Activated CD8-positive, alpha-beta memory T cell treated with anti-CD3 and anti-CD28 coated beads for 48 hours (primary cell): ENCODE data around the gene IQCE.
"Not testable (repeated sequence)": the region's sequence is repeated elsewhere in the genome, so short reads cannot be mapped to it uniquely, and the experiment has no call there.

Source experiments
- DNase-seq, 3 experiments: peaks; one replicate each; pipeline ENCODE4 v3.0.0-alpha.2; 2020; ENCODE audit warnings: low read depth in 2 of 3, low spot score in 2 of 3

Gene IQCE

DNA sequence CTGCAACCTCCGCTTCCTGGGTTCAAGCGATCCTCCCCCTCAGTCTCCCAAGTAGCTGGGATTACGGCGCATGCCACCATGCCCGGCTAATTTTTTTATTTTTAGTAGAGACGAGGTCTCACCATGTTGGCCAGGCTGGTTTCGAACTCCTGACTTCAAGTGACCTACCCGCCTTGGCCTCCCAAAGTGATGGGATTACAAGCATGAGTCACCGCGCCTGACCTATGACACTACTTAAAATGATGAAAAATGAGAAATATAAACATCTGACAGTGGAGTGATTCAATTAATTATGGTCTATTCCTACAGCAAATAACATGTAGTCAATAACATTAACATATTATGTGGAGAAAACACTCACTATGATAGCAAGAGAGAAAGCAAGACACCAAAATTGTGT lies 5.7 kb upstream of the IQCE start:
- no peak for DNase-seq

DNA sequence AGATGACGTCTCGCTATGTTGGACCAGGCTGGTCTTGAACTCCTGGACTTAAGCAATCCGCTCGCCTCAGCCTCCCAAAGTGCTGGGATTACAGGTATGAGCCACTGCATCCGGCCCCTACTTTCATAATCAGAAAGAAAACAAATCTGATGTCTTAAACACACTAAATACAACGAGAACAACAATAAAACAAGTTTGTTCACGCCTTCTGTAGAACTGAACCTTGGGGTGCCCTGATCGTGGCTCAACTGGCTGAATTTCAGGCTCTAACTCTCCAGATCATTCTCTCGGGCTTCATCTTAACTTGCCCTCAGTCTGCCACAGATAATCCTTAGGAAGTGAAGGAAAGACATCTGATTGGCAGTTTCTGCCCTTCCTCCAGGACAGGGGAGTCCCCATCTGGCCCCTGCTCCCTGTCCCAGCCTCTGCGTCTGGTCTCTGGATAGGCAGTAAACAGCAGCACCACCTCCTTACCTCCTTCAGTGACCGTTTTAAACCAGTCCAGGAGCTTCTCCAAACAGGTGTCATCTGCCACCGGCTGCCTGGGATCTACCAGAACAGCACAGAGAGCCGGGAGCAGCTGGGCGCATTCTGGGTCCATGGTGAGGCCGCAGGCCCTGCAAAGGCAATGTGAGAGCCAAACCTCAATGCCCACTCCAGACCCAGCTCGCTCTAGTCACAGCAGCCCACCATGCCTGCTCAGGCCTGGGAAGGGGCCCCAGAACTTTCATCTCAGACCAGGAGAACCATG lies 4.8 kb upstream of the IQCE start:
- no peak for DNase-seq

DNA sequence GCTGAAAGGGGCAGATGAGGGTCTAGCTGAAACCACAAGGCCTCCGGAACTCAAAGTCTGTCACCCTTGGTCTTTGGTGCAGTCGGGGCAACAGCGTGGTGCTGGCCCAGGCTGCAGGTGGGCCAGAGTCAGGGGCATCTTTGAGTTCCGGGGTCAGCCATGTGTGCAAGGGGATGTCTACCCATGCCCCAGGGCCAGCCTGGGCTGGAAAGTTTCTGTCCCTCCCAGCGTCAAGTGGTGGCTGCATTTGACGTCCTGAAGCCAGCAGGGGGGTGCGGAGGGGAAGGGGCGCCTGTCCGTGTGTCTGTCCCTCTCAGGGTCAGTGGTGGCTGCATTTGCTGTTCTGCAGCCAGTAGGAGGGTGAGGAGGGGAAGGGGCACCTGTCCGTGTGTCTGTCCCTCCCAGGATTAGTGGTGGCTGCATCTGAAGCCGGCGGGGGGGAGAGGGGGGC lies 4.1 kb upstream of the IQCE start:
- no peak for DNase-seq

GRCh38 chr7:2555121-2556052 lies 3.4 kb upstream of the IQCE start, which contains the start of gene BRAT1:
BRAT1 (minus strand) TSS chr7:2555524; CDS start chr7:2554431, 1,093 bp downstream.
- DNase-seq, result peak; percentile 89 to 98 (median 96)

DNA sequence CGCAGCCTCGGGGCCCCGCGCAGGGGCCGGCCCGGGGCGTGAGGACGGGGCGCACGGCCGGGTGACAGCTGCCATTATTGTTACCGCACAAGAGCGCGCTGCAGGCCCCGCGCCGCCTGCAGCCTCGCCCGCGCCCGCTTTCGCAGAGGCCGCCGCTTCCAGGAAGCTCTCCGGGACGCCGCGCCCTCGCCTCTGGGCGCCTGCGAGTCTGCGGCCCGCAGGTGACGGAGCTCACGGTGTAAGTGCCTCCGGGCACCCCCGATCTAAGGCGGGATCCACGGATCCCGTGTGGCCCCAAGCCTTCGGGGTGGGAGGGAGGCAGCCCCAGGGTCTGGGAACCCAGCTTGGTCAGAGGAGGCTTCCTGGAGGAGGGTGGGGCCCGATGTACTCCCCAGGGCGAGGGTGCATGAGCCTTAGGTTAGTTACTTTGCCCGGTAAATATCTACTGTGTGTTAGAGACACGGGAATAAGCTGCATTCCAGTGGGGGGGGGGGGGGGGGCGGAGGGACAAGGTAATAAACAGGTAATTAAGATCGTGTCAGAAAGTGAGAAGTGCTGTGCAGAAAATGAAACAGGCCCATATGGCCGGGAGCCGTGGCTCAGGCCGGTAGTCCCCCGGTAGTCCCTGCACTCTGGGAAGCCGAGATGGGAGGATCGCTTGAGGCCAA lies 638 bp downstream of the IQCE start:
- no peak for DNase-seq

DNA sequence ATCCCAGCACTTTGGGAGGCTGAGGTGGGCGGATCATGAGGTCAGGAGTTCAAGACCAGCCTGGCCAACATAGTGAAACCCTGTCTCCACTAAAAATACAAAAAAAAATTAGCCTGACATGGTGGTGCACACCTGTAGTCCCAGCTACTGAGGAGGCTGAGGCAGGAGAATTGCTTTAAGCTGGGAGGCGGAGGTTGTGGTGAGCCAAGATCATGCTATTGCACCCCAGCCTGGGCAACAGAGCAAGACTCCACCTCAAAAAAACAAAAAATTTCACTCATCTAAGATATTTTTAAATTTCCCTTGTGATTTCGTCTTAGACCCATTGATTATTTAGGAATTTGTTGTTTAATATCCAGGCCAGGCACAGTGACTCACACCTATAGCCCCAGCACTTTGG lies 5.2 kb downstream of the IQCE start:
- not testable (repeated sequence) for DNase-seq

DNA sequence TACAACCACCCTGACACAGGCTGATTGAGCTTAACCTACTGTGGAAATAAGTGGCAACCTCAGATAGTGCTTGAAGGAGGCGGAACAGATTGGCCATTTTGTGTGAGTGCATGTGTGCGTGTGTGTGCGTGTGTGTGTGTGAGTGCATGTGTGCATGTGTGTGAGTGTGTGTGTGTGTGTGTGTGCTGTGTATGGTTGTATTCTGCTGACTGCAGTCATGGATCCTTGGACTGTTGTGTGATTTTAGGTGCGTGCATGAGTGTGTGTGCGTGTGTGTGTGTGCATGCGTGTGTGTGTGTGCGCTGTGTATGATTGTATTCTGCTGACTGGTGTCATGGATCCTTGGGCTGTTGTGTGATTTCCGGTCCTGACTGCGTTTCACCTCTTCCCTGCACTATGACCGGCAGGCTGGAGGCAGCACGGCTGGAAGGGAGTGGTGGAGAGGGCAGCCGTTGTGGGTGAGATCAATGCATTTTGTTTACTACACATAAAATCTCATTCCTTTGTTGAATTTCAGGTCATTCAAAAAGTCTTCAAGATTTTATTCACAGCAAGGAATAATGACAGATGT lies 6.3 kb downstream of the IQCE start:
- no peak for DNase-seq

DNA sequence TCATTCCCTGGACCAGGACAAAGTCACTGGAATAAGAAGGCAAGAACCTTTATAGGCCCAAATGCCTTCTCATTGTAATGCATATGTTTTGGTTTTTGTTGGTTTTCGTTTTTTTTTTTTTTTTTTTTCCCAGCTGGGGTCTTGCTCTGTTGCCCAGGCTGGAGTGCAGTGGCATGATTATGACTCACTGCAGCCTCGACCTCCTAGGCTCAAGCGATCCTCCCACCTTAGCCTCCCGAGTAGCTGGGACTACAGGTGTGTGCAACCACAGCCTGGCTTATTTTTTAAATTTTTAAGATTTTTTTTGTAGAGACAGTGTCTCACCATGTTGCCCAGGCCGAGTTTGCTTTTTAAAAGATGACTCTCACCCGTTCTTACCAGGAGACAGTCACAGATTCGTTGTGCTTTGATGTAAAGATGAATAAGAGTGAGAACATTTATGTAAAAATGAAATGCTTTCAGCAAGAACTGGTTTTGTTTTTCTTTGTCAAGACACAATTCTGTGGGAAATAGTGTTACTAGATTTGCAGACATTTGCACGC lies 7.6 kb downstream of the IQCE start:
- DNase-seq, result no peak

DNA sequence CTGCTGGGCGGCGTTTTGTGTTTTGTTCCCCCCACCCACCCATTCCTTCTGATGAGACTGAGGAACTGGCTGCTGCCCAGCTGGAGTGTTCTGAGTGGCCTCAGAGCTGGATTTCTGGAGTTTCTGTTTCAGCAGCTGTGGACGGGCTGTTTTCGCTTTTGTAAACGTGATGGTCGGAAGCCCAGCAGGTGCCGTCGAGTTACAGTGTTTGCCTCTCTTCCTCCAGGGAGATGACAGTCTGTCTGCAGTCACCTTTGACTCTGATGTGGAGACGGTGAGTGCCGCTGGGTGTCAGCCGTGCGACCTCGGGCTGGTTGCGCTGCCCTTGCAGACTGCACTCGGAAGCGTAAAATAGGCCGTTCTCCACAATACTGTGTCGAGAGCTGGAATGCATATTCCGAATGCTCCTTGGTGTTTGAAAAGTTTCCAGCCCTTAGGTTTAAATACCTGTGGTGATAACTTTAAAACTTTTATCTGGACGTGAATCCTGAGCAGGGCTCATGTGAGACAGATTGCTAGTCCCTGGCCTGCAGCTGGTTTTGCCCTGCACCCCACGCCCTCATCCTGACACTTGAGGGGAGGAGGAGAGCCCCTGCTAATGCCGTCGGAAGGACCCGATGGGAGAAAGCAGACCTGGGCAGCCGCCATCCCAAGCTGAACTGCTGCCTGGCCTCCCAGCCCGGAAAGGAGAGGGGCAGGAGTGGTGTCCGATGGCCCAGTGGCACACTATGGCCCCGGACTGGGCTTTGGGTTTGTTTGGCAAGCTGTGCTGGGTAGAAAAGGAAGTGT lies 8.3 kb downstream of the IQCE start:
- no peak for DNase-seq

DNA sequence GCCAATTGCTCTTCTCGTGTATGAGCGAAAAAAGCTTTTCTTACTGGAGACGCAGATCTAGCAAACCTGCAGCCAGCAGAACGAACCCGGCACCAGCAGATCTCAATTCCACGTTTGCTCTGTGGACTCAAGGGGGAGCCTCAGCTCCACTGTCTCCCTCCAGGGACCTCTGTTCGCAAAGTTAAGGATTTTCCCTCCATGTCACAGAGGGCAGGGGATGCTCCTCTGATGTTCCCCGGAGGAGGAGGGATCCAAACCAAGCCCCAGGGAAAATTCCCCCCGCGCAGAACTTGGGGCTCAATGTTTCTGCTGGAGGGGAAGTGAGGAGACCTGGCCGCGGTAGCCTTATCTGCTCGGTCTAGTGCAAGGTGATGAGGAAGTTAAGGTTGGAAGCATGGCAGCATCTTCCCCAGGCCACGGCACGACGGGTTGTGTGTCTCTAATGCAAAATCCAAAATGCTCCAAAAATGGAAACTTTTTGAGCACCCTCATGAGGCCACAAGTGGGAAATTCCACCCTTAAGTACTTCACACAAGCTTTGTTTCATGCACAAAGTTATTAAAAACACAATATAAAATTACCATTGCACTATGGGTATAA lies 9.0 kb downstream of the IQCE start:
- DNase-seq, result no peak

DNA sequence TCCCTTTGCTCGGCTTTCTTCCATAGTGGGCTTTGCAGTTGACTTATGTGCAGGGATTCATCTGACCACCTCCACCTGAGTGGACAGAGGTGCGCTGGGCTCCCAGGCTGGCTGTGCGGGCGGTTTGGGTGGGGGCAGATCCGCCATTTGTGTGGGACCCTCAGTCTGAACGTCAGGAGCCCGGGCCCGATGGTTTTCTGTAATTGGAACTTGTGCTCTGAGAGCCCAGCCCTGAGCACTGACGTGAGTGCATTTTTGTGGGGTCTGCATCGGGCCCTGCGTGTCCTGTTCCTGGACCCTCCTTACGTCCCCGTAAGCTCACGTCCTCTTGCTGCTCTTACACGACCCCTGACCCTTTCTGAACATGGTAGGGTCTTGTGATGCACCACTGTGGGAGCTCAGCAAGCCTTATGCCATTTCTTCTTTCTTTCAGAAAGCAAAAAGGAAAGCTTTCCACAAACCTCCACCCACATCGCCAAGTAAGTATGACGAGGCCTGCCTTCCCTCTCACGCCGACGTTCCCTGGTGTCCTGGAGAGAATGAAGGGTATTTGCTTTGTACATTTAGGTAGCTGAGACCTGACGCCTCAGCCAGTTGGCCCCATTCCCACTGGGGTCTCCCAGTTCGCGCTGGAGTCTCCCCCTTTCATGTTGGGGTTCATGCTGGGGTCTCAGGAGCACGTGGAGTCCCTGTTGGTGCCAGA lies 9.9 kb downstream of the IQCE start:
- DNase-seq, result no peak

DNA sequence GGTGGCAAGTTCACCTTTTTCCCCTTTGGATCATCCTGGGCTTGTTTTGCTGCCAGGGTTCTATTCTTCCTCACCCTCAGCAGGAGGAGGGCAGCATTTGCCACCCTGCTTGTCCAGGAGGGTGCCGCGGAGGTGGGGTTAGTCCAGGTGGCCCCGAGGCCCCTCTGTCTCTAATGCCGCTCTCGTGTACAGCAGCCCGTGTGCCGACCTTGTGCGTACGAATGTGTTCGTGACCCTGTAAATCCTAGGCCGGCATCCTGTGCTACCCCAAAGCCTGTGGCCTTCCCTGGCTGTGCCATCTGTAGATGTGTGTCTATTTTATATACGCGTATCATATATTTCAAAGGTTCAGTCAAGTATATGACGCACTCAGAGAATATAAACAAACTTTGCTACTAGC lies 10.6 kb downstream of the IQCE start:
- no peak for DNase-seq

DNA sequence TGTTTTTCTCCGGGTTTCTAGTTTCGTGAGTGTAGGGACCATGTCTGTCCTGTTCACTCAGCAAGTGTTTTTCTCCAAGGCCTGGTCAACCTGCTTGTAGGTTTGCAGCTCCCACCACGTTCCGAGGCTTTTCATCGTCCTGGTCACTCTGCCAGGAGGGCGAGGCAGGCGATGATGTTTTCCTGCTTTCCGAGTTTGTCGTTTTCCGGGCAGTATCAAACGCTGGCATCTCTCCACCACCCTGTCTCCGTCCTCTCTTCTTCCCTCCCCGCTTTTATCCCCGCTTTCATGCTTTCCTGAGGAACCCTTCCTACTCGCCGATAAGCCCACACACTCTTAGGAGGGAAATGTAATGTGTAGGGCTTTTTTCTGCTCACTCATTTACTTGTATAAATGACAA lies 11.2 kb downstream of the IQCE start:
- DNase-seq, result no peak

GRCh38 chr7:2571409-2571808 lies 12.6 kb downstream of the IQCE start:
- no peak for DNase-seq

DNA sequence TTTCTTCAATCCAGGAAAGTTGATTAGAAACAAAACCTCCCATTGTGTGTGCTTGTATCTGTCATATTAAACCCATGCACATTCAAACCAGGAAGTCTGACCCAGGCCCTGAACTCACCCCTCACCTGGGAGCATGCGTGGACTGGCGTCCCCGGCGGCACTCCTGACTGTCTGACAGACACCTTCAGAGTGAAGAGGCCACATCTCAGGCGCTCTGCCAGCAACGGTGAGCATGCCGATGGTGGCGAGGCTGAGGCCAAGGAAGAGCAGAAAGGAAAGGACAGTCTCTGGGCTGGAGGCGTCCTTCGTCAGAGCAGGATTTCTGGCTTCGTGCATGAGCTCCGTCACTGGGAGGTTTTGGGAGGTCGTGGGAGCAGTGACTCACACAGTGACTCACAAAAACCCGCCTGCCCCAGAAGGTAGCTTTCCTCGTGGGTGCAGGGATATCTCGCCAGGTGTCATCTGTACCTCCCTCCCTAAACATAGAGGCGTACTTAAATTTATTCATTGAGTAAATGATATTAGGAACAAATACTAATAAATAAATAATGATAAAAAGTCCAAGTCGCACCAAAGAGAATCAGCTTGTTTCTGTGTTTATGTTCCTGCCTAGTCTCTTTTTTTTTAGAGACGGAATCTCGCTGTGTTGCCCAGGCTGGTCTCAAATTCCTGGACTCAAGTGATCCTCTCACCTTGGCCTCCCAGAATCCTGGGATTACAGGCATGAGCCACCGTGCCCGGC lies 13.5 kb downstream of the IQCE start:
- DNase-seq, result no peak

DNA sequence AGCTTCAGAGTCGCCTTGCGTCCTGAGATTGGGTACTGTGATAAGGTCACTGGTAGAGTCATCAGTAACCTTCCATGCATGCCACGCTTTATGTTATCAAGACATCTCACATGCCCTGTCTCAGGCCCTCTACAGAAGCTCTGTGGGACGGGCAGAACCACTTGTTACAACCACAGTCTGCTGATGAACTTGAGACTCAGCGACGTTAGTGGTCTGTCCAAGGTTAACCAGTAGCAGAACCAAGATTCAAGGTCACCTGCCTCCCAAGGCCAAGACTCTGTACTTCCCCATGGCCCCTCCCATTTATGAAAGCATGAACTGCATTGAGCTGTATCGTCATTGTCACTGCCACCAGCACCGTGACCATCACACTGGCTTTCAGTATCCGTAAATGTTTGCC lies 15.0 kb downstream of the IQCE start:
- no peak for DNase-seq

DNA sequence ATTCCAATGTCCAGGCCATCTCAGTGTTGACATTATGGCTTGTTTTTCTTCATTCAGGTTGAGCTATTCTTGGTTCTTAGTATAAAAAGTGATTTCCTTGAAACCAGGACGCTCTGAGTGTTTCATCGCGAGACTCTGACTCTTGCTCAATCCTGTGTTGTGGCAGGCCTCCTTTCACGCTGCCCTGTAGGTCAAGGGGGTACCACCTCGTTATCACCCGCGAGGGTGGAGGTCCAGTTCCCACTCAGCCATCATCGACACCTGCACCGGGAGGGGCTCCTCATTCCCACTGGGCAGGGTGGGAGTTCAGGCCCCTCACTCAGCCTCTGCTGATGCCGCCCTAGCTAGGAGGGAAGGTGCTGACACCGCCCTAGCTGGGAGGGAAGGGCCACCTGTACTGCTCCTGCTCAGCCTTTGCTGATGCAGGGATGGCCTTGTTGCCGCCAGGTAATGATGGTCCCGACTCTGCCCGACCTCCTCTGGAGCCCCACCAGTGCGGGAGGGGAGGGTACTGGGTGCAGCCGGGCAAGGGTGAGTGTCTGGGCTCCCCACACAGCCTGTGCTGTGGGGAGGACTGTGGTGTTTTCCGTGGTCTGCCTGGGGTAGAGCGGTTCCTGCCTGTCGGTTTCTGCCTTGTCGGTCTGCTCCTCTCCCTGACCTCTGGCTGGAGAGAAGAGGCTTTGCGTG lies 16.4 kb downstream of the IQCE start:
- DNase-seq, result no peak
